Neuronal stem cell (in vitro differentiated cells): Measurements from ENCODE around the gene EFNA3.
A peak's percentile ranks its signal among the peaks of the same experiment; 100 is the strongest.
"Not testable (repeated sequence)": the region's sequence is repeated elsewhere in the genome, so short reads cannot be mapped to it uniquely, and the experiment has no call there.

Experiments used
- DNase-seq: peaks from one replicate; pipeline ENCODE4 v3.0.0-alpha.2; 2013; ENCODE audit warnings: low spot score
- H2AFZ ChIP-seq: one replicate; pipeline ENCODE4 v1.6.1; 2013; ENCODE audit warnings: mild to moderate bottlenecking, low read length, inconsistent platforms
- H2AK5ac ChIP-seq: 2 replicates; pipeline ENCODE4 v1.6.1; 2013; ENCODE audit warnings: low read depth, mild to moderate bottlenecking, inconsistent platforms, low read length, moderate library complexity, mixed read lengths
- H2BK120ac ChIP-seq: 2 replicates; pipeline ENCODE4 v1.6.1; 2013; ENCODE audit warnings: low read depth, mild to moderate bottlenecking, inconsistent platforms, low read length, moderate library complexity, mixed read lengths
- H2BK12ac ChIP-seq: one replicate; pipeline ENCODE4 v1.6.1; 2013; ENCODE audit warnings: low read length, inconsistent platforms
- H2BK15ac ChIP-seq: 2 replicates; pipeline ENCODE4 v1.6.1; 2013; ENCODE audit warnings: mild to moderate bottlenecking, low read length, inconsistent platforms, mixed read lengths
- H2BK5ac ChIP-seq: one replicate; pipeline ENCODE4 v1.6.1; 2013; ENCODE audit warnings: inconsistent platforms, mild to moderate bottlenecking, low read length, moderate library complexity
- H3K14ac ChIP-seq: one replicate; pipeline ENCODE4 v1.6.1; 2013; ENCODE audit warnings: low read length, inconsistent platforms
- H3K18ac ChIP-seq: 2 replicates; pipeline ENCODE4 v1.6.1; 2013; ENCODE audit warnings: low read length, inconsistent platforms
- H3K23ac ChIP-seq: 2 replicates; pipeline ENCODE4 v1.6.1; 2013; ENCODE audit warnings: low read depth, mild to moderate bottlenecking, mixed read lengths, low read length, inconsistent platforms; ENCODE audit not compliant: poor library complexity
- H3K27ac ChIP-seq: replicated peaks from 3 replicates; pipeline ENCODE4 v1.5.1; 2013; ENCODE audit warnings: low read length, inconsistent platforms
- H3K27me3 ChIP-seq, 3 experiments: 2 replicates each; pipeline ENCODE4 v1.6.1; 2013; ENCODE audit warnings: low read length in 3 of 3, mild to moderate bottlenecking in 2 of 3, inconsistent platforms in 1 of 3, low read depth in 1 of 3, mixed read lengths in 1 of 3, moderate library complexity in 1 of 3; ENCODE audit not compliant: control insufficient read depth in 3 of 3, insufficient read depth in 3 of 3
- H3K36me3 ChIP-seq, 2 donors: replicated peaks in 1 of 2; 2 replicates each; pipeline ENCODE4 v1.6.1; 2013; ENCODE audit warnings: low read length in 2 of 2; ENCODE audit not compliant: control insufficient read depth in 2 of 2, insufficient read depth in 2 of 2
- H3K4ac ChIP-seq: 2 replicates; pipeline ENCODE4 v1.6.1; 2013; ENCODE audit warnings: inconsistent platforms, mild to moderate bottlenecking, low read length, moderate library complexity
- H3K4me1 ChIP-seq, 2 donors: 1 replicate in 1 of 2; 2 replicates in 1 of 2; pipeline ENCODE4 v1.6.1; 2013; ENCODE audit warnings: low read length in 2 of 2, low read depth in 1 of 2; ENCODE audit not compliant: control insufficient read depth in 2 of 2, insufficient read depth in 1 of 2
- H3K4me2 ChIP-seq: one replicate; pipeline ENCODE4 v1.6.1; 2013; ENCODE audit warnings: mild to moderate bottlenecking, low read length, inconsistent platforms; ENCODE audit not compliant: insufficient read depth, poor library complexity, severe bottlenecking
- H3K4me3 ChIP-seq, 2 donors: 2 replicates each; pipeline ENCODE4 v1.5.1; 2013; ENCODE audit warnings: low read length in 2 of 2, mild to moderate bottlenecking in 2 of 2, inconsistent platforms in 1 of 2, moderate library complexity in 1 of 2
- H3K79me1 ChIP-seq: one replicate; pipeline ENCODE4 v1.6.1; 2013; ENCODE audit warnings: low read depth, mild to moderate bottlenecking, inconsistent platforms, low read length, moderate library complexity
- H3K9ac ChIP-seq: one replicate; pipeline ENCODE4 v1.6.1; 2013; ENCODE audit warnings: mild to moderate bottlenecking, low read depth, low read length, inconsistent platforms; ENCODE audit not compliant: poor library complexity
- H3K9me3 ChIP-seq, 2 donors: replicated peaks in 1 of 2; 2 replicates each; pipeline versions ENCODE3 to v1.6.1; 2013; ENCODE audit warnings: low read length in 2 of 2, mild to moderate bottlenecking in 2 of 2, inconsistent platforms in 1 of 2, low read depth in 1 of 2, mixed read lengths in 1 of 2, moderate library complexity in 1 of 2; ENCODE audit not compliant: control insufficient read depth in 2 of 2, insufficient read depth in 1 of 2
- H4K8ac ChIP-seq: one replicate; pipeline ENCODE4 v1.6.1; 2013; ENCODE audit warnings: low read depth, mild to moderate bottlenecking, inconsistent platforms, low read length, moderate library complexity
- H4K91ac ChIP-seq: one replicate; pipeline ENCODE4 v1.6.1; 2013; ENCODE audit warnings: low read length, low read depth, mild to moderate bottlenecking, inconsistent platforms; ENCODE audit not compliant: poor library complexity
- WGBS, 2 donors: extraction: QIAGEN DNeasy Blood & Tissue Kit; methylation state at CpG; one replicate each; pipeline ENCODE4 v1.1.7; 2013; ENCODE audit warnings: missing lambda C conversion rate in 2 of 2, mixed read lengths in 1 of 2; ENCODE audit not compliant: insufficient read length in 2 of 2, insufficient replicate concordance in 1 of 2; ENCODE audit errors: extremely low coverage in 2 of 2; 5-methylcytosine and 5-hydroxymethylcytosine counted together

EFNA3 gene

DNA sequence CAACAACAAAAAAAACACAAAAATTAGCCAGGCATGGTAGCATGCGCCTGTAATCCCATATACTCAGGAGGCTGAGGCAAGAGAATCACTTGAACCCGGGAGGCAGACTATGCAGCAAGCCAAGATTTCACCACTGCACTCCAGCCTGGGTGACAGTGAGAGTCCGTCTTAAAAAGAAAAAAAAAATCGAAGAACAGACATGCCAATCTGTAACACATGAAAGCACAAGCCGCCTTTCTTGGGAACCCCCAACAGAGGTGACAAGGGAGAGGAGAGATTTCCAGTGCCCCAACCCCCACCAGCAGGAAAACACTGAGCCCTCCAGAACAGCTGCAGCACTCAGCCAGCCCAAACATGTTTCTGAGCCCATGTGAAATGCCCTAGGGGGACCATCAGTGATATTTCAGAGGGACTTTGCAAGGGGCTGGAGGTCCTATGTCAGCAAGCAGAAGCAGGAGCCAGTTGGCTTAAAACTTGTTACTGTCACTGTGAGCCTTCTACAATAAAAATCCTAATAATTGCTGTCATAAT, 34.9 kb downstream of the EFNA3 start:
- no peaks in the 10 kb centered on the region for H3K36me3 ChIP-seq

DNA sequence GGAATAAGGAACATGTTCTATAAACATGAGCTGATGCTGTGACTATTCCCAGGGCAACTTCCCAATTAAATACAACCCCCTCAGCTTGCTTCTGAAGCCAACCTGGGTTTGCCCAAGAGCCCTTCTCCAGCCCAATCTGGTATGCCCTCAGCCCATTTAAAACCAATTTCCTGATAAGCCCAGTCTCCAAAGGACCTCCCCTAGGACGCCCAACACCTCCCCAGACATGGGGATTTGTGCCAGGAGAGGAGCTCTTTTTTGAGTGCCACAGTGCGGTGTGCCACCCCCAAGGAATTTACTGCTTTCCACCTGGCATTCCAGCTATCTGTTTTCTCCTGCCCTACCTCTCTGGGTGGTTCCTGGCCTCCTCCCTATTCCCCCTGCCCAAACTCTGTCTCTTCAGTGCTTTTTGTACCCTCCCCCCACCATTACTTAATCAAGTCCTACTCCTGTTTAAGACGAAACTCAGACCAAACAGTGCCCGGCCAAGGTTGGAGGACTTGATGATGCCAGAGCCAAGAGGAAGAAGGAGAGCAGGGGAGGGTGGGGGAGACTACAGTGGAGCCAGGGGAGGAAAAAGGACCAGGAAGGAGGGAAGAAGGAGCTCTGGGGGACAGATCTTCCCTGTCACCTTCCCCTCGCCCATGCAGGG, 37.6 kb downstream of the EFNA3 start:
- Histone ChIP-seq H2AK5ac (peak overlapping the region; percentile 49), H3K9ac (no peak overlapping the region)
- no CpG with 5 or more reads among the region's 5 CpGs for WGBS, 2 donors

More for the DNA sequence above, 34.9 kb downstream of the EFNA3 start:
- no peak overlapping the region for H2BK120ac ChIP-seq
- H4K8ac ChIP-seq, result no peak overlapping the region
- H2BK5ac ChIP-seq, result no peak overlapping the region
- no peak for DNase-seq
- H3K4me1 ChIP-seq, result peaks cover 0 to 2% of the 10 kb centered on the region in 2 donors
- H2BK15ac ChIP-seq, result no peak overlapping the region
- peaks cover 0 to 42% (median 2%) of the 10 kb centered on the region in 3 experiments for H3K27me3 ChIP-seq
- H4K91ac ChIP-seq, result no peak overlapping the region
- peak overlapping the region; percentile 18 for H2AFZ ChIP-seq
- no peak overlapping the region for H3K14ac ChIP-seq
- no peak overlapping the region for H3K27ac ChIP-seq
- H3K4me2 ChIP-seq, result no peak overlapping the region
- H3K23ac ChIP-seq, result no peak overlapping the region
- H2AK5ac ChIP-seq, result no peak overlapping the region
- no peaks in the 10 kb centered on the region for H3K9me3 ChIP-seq
- H2BK12ac ChIP-seq, result no peak overlapping the region
- no peaks in the 10 kb centered on the region for H3K79me1 ChIP-seq
- H3K4ac ChIP-seq, result no peak overlapping the region
- H3K9ac ChIP-seq, result no peak overlapping the region
- H3K4me3 ChIP-seq, result no peak overlapping the region
- no CpG with 5 or more reads among the region's 5 CpGs for WGBS, 2 donors
- no peak overlapping the region for H3K18ac ChIP-seq

DNA sequence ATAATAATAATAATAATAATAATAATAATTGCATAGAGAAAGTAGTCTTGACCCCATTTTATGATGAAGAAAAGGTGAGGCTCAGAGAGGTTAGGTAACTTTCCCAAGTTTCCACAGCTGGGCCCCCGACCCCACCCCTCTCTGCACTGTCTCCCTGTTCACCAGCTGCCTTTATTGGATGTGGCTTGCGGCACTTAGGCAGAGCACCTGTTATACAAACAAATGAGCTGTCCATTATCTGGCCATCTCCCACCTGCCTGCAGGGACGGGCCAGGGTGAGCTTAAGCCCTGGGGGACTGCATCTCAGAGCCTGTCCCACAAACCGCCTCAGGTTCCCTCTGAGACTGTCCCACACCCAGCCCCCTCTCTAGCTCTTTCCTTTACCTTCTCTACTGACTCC, 39.0 kb downstream of the EFNA3 start:
- Histone ChIP-seq H3K18ac (no peak overlapping the region), H2BK5ac (no peak overlapping the region), H3K9me3 (no peaks in the 10 kb centered on the region), H2AK5ac (no peak overlapping the region), H3K27ac (no peak overlapping the region), H3K4me2 (no peak overlapping the region), H3K27me3 (peaks cover 0 to 68% (median 2%) of the 10 kb centered on the region in 3 experiments), H4K8ac (no peak overlapping the region), H3K9ac (no peak overlapping the region), H3K4me3 (no peak overlapping the region), H2BK15ac (no peak overlapping the region), H3K4ac (no peak overlapping the region), H2BK120ac (no peak overlapping the region), H2BK12ac (no peak overlapping the region), H4K91ac (no peak overlapping the region), H3K4me1 (no peaks in the 10 kb centered on the region), H3K36me3 (no peaks in the 10 kb centered on the region), H3K14ac (no peak overlapping the region), H3K23ac (no peak overlapping the region), H2AFZ (no peak overlapping the region), H3K79me1 (no peaks in the 10 kb centered on the region)
- DNase-seq, result no peak
- no CpG with 5 or more reads among the region's 4 CpGs for WGBS, 2 donors

More for the DNA sequence above, 37.6 kb downstream of the EFNA3 start:
- Histone ChIP-seq H4K91ac (no peak overlapping the region), H3K79me1 (no peaks in the 10 kb centered on the region), H3K23ac (no peak overlapping the region), H2BK15ac (no peak overlapping the region), H2AFZ (no peak overlapping the region), H3K4ac (no peak overlapping the region), H3K36me3 (no peaks in the 10 kb centered on the region), H3K27me3 (peaks cover 0 to 66% (median 2%) of the 10 kb centered on the region in 3 experiments), H3K4me3 (peak overlapping the region in 1 of 2 donors; percentile 18), H3K18ac (no peak overlapping the region), H2BK12ac (no peak overlapping the region), H2BK120ac (no peak overlapping the region), H2BK5ac (no peak overlapping the region), H3K9me3 (no peaks in the 10 kb centered on the region), H3K4me2 (no peak overlapping the region), H3K14ac (peak overlapping the region; percentile 41), H4K8ac (no peak overlapping the region), H3K4me1 (peaks cover 0 to 2% of the 10 kb centered on the region in 2 donors), H3K27ac (no peak overlapping the region)
- DNase-seq, result no peak

DNA sequence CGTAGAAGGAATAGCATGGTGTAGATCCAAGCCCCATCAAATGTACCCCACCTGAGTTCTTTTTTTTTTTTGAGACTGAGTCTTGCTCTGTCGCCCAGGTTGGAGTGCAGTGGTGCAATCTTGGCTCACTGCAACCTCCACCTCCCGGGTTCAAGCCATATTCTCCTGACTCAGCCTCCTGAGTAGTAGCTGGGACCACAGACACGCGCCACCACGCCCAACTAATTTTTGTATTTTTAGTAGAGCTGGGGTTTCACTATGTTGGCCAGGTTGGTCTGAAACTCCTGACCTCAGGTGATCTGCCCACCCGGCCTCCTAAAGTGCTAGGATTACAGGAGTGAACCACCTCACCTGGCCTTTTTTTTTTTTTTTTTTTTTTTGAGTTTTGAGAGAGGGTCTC, 39.5 kb downstream of the EFNA3 start:
- H3K79me1 ChIP-seq, H3K9me3 ChIP-seq, H2BK12ac ChIP-seq, H3K27ac ChIP-seq, H3K4me3 ChIP-seq, H3K23ac ChIP-seq, H3K18ac ChIP-seq, H2BK15ac ChIP-seq, H4K8ac ChIP-seq, H4K91ac ChIP-seq, H3K4me2 ChIP-seq, H3K14ac ChIP-seq, DNase-seq, H2AK5ac ChIP-seq, H3K9ac ChIP-seq, H3K4ac ChIP-seq, H3K4me1 ChIP-seq, H2BK5ac ChIP-seq, H3K36me3 ChIP-seq, H2AFZ ChIP-seq, H2BK120ac ChIP-seq: not testable (repeated sequence)
- no CpG with 5 or more reads among the region's 7 CpGs for WGBS, 2 donors
- H3K27me3 ChIP-seq, result peaks cover 0 to 73% (median 2%) of the 10 kb centered on the region in 3 experiments
